Caco-2 (cell line): Measurements from ENCODE around the gene HOGA1. TPM values are rescaled to one million over a fixed set of nuclear protein-coding genes. Genes with fewer than 3 reads are reported as not detected.

Experiments used
- BruUV-seq: library from RNA; stranded (reverse); fragments of 400-500 nt; replicated peaks from 2 replicates; lab custom pipeline; 2021; lab: Mats Ljungman, UMichigan
- CTCF ChIA-PET: fragments of 300-600 bp; sonication (Branson Sonifier 250); formaldehyde crosslinking; loops from one replicate; lab custom pipeline; 2022; ENCODE audit warnings: antibody characterized with exemption; lab: Charles Lee
- POLR2A ChIA-PET: fragments of 300-600 bp; sonication (Branson Sonifier 250); formaldehyde crosslinking; loops from one replicate; lab custom pipeline; 2022; ENCODE audit warnings: antibody characterized with exemption; lab: Charles Lee
- DNase-seq, 2 experiments: peaks; one replicate each; pipeline versions ENCODE4 v3.0.0 to v3.0.0-alpha.2; 2020 to 2022
- H3K27me3 ChIP-seq: replicated peaks from 2 replicates; pipeline ENCODE4 v1.6.0; 2011; ENCODE audit warnings: low read length; ENCODE audit not compliant: control insufficient read depth, insufficient read depth
- H3K36me3 ChIP-seq: 2 replicates; pipeline ENCODE4 v1.5.1; 2011; ENCODE audit warnings: low read length; ENCODE audit not compliant: control insufficient read depth, insufficient read depth
- H3K4me1 ChIP-seq: fragments of 250-450 bp; sonication (Bioruptor Pico); 2 replicates; pipeline ENCODE4 v1.5.1; 2020; ENCODE audit warnings: mild to moderate bottlenecking
- H3K4me3 ChIP-seq: 2 replicates; pipeline ENCODE4 v1.5.1; 2011; ENCODE audit warnings: low read depth, mild to moderate bottlenecking, control low read depth, low read length
- H3K9me3 ChIP-seq: fragments of 250-450 bp; sonication (Bioruptor Pico); 2 replicates; pipeline ENCODE4 v1.5.1; 2020; ENCODE audit warnings: mild to moderate bottlenecking, moderate library complexity
- H3K27ac Mint-ChIP-seq: one replicate; pipeline ENCODE4 v1.8.0; 2022; ENCODE audit warnings: mixed read lengths; ENCODE audit not compliant: unreplicated experiment
- H3K27me3 Mint-ChIP-seq: one replicate; pipeline ENCODE4 v1.8.0; 2022; ENCODE audit warnings: mixed read lengths; ENCODE audit not compliant: insufficient read depth, unreplicated experiment
- H3K36me3 Mint-ChIP-seq: one replicate; pipeline ENCODE4 v1.8.0; 2022; ENCODE audit warnings: mild to moderate bottlenecking, mixed read lengths; ENCODE audit not compliant: insufficient read depth, unreplicated experiment
- H3K4me1 Mint-ChIP-seq: one replicate; pipeline ENCODE4 v1.8.0; 2022; ENCODE audit warnings: low read depth, mixed read lengths; ENCODE audit not compliant: unreplicated experiment
- H3K4me3 Mint-ChIP-seq: one replicate; pipeline ENCODE4 v1.8.0; 2022; ENCODE audit warnings: mild to moderate bottlenecking, moderate library complexity, mixed read lengths; ENCODE audit not compliant: unreplicated experiment
- H3K9me3 Mint-ChIP-seq: one replicate; pipeline ENCODE4 v1.8.0; 2022; ENCODE audit warnings: mixed read lengths; ENCODE audit not compliant: unreplicated experiment
- CTCF ChIP-seq, 2 experiments: fragments of 200-600 bp in 1 of 2; IDR thresholded peaks; 1 replicate in 1 of 2; 2 replicates in 1 of 2; pipeline versions ENCODE4 v1.5.1 to v1.8.0; 2011 to 2022; ENCODE audit warnings: antibody characterized with exemption in 1 of 2, control low read depth in 1 of 2, inconsistent platforms in 1 of 2, low read depth in 1 of 2, low read length in 1 of 2, mild to moderate bottlenecking in 1 of 2, moderate library complexity in 1 of 2; ENCODE audit not compliant: insufficient read depth in 1 of 2, severe bottlenecking in 1 of 2, unreplicated experiment in 1 of 2
- intact Hi-C: fragments of 100-400 bp; cut with micrococcal nuclease; formaldehyde crosslinking; loops from one replicate; pipeline ENCODE4 v1.10.0; 2022; ENCODE audit not compliant: unreplicated experiment
- total RNA-seq: library from RNA; stranded (reverse); gene quantifications from 2 replicates; pipeline ENCODE4 v1.2.3, GENCODE V29; 2022

Gene HOGA1
- total RNA-seq, 1 experiment from 2014 or later = 0.50 TPM

DNA sequence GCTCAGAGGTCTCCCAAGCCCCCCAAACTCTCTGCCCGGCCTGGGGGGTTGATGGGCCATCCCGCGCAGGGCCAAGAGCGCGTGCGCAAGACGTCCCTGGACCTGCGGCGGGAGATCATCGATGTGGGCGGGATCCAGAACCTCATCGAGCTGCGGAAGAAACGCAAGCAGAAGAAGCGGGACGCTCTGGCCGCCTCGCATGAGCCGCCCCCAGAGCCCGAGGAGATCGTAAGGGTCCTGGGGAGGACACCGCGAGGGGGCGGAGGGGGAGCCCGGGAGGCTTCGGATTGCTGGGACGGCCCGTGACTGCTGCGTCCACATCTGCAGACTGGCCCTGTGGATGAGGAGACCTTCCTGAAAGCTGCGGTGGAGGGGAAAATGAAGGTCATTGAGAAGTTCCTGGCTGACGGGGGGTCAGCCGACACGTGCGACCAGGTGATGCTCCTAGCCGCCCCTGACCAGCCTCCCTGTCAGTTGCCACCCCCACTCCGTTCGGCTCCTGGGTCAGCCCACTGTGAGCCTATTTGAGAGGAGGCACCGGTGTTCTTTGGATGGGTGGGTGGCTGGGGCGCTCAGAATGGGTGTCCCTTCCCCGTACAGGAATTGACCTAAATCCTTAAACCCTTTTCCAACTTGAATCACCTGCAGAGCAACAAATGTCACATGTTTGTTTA, 5.9 kb upstream of the HOGA1 start:
- H3K27ac Mint-ChIP-seq = no peak overlapping the region
- H3K4me1 Mint-ChIP-seq = peaks cover 8% of the 10 kb centered on the region
- Histone ChIP-seq H3K4me3 (no peak overlapping the region), H3K4me1 (peaks cover 7% of the 10 kb centered on the region; the same call in 1 of the 2 replicates), H3K27me3 (no peaks in the 10 kb centered on the region), H3K9me3 (no peaks in the 10 kb centered on the region), H3K36me3 (no peaks in the 10 kb centered on the region)
- CTCF ChIA-PET = no interaction called here
- H3K9me3 Mint-ChIP-seq = no peaks in the 10 kb centered on the region
- no peak overlapping the region for H3K4me3 Mint-ChIP-seq
- intact Hi-C loops = no loop called here
- BruUV-seq = no TSS peak
- POLR2A ChIA-PET = no interaction called here
- TF ChIP-seq CTCF (IDR thresholded peaks at IDR 0.05; ENCODE audit: insufficient read depth in 1 of 2, low read depth in 1 of 2, low read length in 1 of 2, severe bottlenecking in 1 of 2, unreplicated experiment in 1 of 2) = no peak
- no peaks in the 10 kb centered on the region for H3K36me3 Mint-ChIP-seq
- no peak for DNase-seq
- no peaks in the 10 kb centered on the region for H3K27me3 Mint-ChIP-seq

- Histone ChIP-seq H3K27me3 (no peaks in the 10 kb centered on the region), H3K4me3 (no peak overlapping the region), H3K9me3 (no peaks in the 10 kb centered on the region), H3K36me3 (no peaks in the 10 kb centered on the region), H3K4me1 (peaks cover 17% of the 10 kb centered on the region)
- intact Hi-C loops = no loop called here
- DNase-seq = no peak
- no peak overlapping the region for H3K27ac Mint-ChIP-seq
- CTCF ChIA-PET = interaction anchor here (1.1 kb wide), 1 partner anchor 8 kb away, joined by 3 read pairs; the partner anchor contains the start of gene ANKRD2
- H3K27me3 Mint-ChIP-seq = no peaks in the 10 kb centered on the region
- peaks cover 8% of the 10 kb centered on the region for H3K4me1 Mint-ChIP-seq
- no TSS peak for BruUV-seq
- H3K4me3 Mint-ChIP-seq = no peak overlapping the region
- POLR2A ChIA-PET = no interaction called here
- H3K9me3 Mint-ChIP-seq = no peaks in the 10 kb centered on the region
- no peaks in the 10 kb centered on the region for H3K36me3 Mint-ChIP-seq
- no peak for TF ChIP-seq CTCF (IDR thresholded peaks at IDR 0.05; ENCODE audit: insufficient read depth in 1 of 2, low read depth in 1 of 2, low read length in 1 of 2, severe bottlenecking in 1 of 2, unreplicated experiment in 1 of 2)
Measured at GRCh38 chr10:97580421-97581367, 3.5 kb upstream of the HOGA1 start.

GRCh38 chr10:97582169-97582568, 2.0 kb upstream of the HOGA1 start:
- no peak for DNase-seq
- POLR2A ChIA-PET = no interaction called here
- Mint-ChIP-seq H3K4me3 (no peak overlapping the region), H3K4me1 (peaks cover 10% of the 10 kb centered on the region), H3K9me3 (no peaks in the 10 kb centered on the region), H3K27me3 (no peaks in the 10 kb centered on the region), H3K36me3 (no peaks in the 10 kb centered on the region), H3K27ac (no peak overlapping the region)
- H3K36me3 ChIP-seq = no peaks in the 10 kb centered on the region
- no peak for TF ChIP-seq CTCF (IDR thresholded peaks at IDR 0.05; ENCODE audit: insufficient read depth in 1 of 2, low read depth in 1 of 2, low read length in 1 of 2, severe bottlenecking in 1 of 2, unreplicated experiment in 1 of 2)
- no peaks in the 10 kb centered on the region for H3K27me3 ChIP-seq
- CTCF ChIA-PET = no interaction called here
- intact Hi-C loops = no loop called here
- H3K4me3 ChIP-seq = no peak overlapping the region
- H3K4me1 ChIP-seq = peaks cover 17% of the 10 kb centered on the region
- H3K9me3 ChIP-seq = no peaks in the 10 kb centered on the region
- no TSS peak for BruUV-seq
